IMR-90 (cell line): ENCODE results near the gene KRT82. TPM values are rescaled to one million over a fixed set of nuclear protein-coding genes. Genes with fewer than 3 reads are reported as not detected.

Experiments used
- ATAC-seq: fragments of 200-7000 bp; cut with Tn5 transposase; 2 replicates; pipeline ENCODE4 v1.9.1; 2020; ENCODE audit warnings: low read depth, mild to moderate bottlenecking, moderate library complexity
- BruUV-seq: library from RNA; stranded (reverse); fragments of 400-500 nt; replicated peaks from 2 replicates; lab custom pipeline; 2021; lab: Mats Ljungman, UMichigan
- CTCF ChIA-PET: fragments of 300-600 bp; formaldehyde crosslinking; extraction: SDS; loops from one replicate; lab custom pipeline; 2021; ENCODE audit warnings: antibody characterized with exemption; lab: Yijun Ruan, JAX
- POLR2A ChIA-PET: fragments of 300-600 bp; sonication (Branson Sonifier 250); formaldehyde crosslinking; loops from one replicate; lab custom pipeline; 2022; ENCODE audit warnings: antibody characterized with exemption; ENCODE audit not compliant: unreplicated experiment; lab: Charles Lee
- DNase-seq: peaks from one replicate; pipeline ENCODE4 v3.0.0; 2013
- H2AFZ ChIP-seq: replicated peaks from 2 replicates; pipeline ENCODE3; 2013; ENCODE audit warnings: low read length, mild to moderate bottlenecking; ENCODE audit not compliant: poor library complexity
- H2AK5ac ChIP-seq: 2 replicates; pipeline ENCODE4 v1.6.1; 2013; ENCODE audit warnings: low read depth, low read length, inconsistent platforms
- H2AK9ac ChIP-seq: replicated peaks from 2 replicates; pipeline ENCODE3; 2013; ENCODE audit warnings: mild to moderate bottlenecking, low read depth, low read length, moderate library complexity; ENCODE audit not compliant: poor library complexity
- H2BK120ac ChIP-seq: 2 replicates; pipeline ENCODE4 v1.6.1; 2013; ENCODE audit warnings: low read depth, low read length, inconsistent platforms
- H2BK15ac ChIP-seq: 3 replicates; pipeline ENCODE4 v1.6.1; 2013; ENCODE audit warnings: low read depth, low read length, inconsistent platforms
- H2BK20ac ChIP-seq: 2 replicates; pipeline ENCODE4 v1.6.1; 2013; ENCODE audit warnings: low read depth, mild to moderate bottlenecking, inconsistent platforms, low read length, moderate library complexity
- H2BK5ac ChIP-seq: 2 replicates; pipeline ENCODE4 v1.6.1; 2013; ENCODE audit warnings: mild to moderate bottlenecking, low read depth, low read length, inconsistent platforms; ENCODE audit not compliant: poor library complexity, severe bottlenecking
- H3K14ac ChIP-seq: replicated peaks from 2 replicates; pipeline ENCODE4 v1.6.1; 2013; ENCODE audit warnings: low read depth, low read length, inconsistent platforms
- H3K18ac ChIP-seq: 2 replicates; pipeline ENCODE4 v1.6.1; 2013; ENCODE audit warnings: low read depth, low read length, control low read depth
- H3K23ac ChIP-seq: 2 replicates; pipeline ENCODE4 v1.6.1; 2013; ENCODE audit warnings: low read depth, low read length, inconsistent platforms
- H3K27ac ChIP-seq: 2 replicates; pipeline ENCODE4 v1.5.1; 2013; ENCODE audit warnings: mild to moderate bottlenecking, control low read depth, low read length; ENCODE audit not compliant: insufficient read depth
- H3K27me3 ChIP-seq: 2 replicates; pipeline ENCODE4 v1.6.1; 2013; ENCODE audit warnings: low read length; ENCODE audit not compliant: control insufficient read depth, insufficient read depth
- H3K36me3 ChIP-seq: 2 replicates; pipeline ENCODE4 v1.6.1; 2013; ENCODE audit warnings: low read length, mixed read lengths; ENCODE audit not compliant: control insufficient read depth, insufficient read depth
- H3K4ac ChIP-seq: 2 replicates; pipeline ENCODE4 v1.6.1; 2013; ENCODE audit warnings: low read depth, low read length, inconsistent platforms
- H3K4me1 ChIP-seq: 2 replicates; pipeline ENCODE4 v1.6.1; 2013; ENCODE audit warnings: low read length, mixed read lengths; ENCODE audit not compliant: control insufficient read depth, insufficient read depth
- H3K4me2 ChIP-seq: 2 replicates; pipeline ENCODE4 v1.6.1; 2013; ENCODE audit warnings: low read depth, mild to moderate bottlenecking, control low read depth, low read length, moderate library complexity
- H3K4me3 ChIP-seq: 2 replicates; pipeline ENCODE4 v1.5.1; 2013; ENCODE audit warnings: low read depth, mild to moderate bottlenecking, control low read depth, low read length, moderate library complexity; ENCODE audit not compliant: insufficient read depth
- H3K56ac ChIP-seq: 2 replicates; pipeline ENCODE4 v1.6.1; 2013; ENCODE audit warnings: low read length, inconsistent platforms; ENCODE audit not compliant: insufficient read depth; ENCODE audit errors: extremely low read depth
- H3K79me1 ChIP-seq, 2 experiments: 2 replicates each; pipeline ENCODE4 v1.6.1; 2013; ENCODE audit warnings: low read length in 2 of 2, inconsistent platforms in 1 of 2, low read depth in 1 of 2
- H3K9ac ChIP-seq: 2 replicates; pipeline ENCODE4 v1.6.1; 2013; ENCODE audit warnings: low read depth, low read length, control low read depth
- H3K9me1 ChIP-seq: 2 replicates; pipeline ENCODE4 v1.6.1; 2013; ENCODE audit warnings: low read length, inconsistent platforms; ENCODE audit not compliant: insufficient read depth
- H3K9me3 ChIP-seq: 2 replicates; pipeline ENCODE4 v1.6.1; 2013; ENCODE audit warnings: low read length; ENCODE audit not compliant: control insufficient read depth, insufficient read depth
- H4K20me1 ChIP-seq: 2 replicates; pipeline ENCODE4 v1.6.1; 2013; ENCODE audit warnings: low read length, inconsistent platforms; ENCODE audit not compliant: insufficient read depth
- H4K5ac ChIP-seq: 2 replicates; pipeline ENCODE4 v1.6.1; 2013; ENCODE audit warnings: mild to moderate bottlenecking, low read depth, low read length, control low read depth
- H4K8ac ChIP-seq, 2 experiments: 2 replicates each; pipeline ENCODE4 v1.6.1; 2013; ENCODE audit warnings: low read depth in 2 of 2, low read length in 2 of 2, control low read depth in 1 of 2, inconsistent platforms in 1 of 2
- H4K91ac ChIP-seq: 2 replicates; pipeline ENCODE4 v1.6.1; 2013; ENCODE audit warnings: low read depth, low read length, inconsistent platforms; ENCODE audit not compliant: insufficient read depth
- CEBPB ChIP-seq: IDR thresholded peaks from 2 replicates; pipeline ENCODE4 v1.6.1; 2012; ENCODE audit warnings: low read depth, low read length, improper control_type of control experiment
- FOS ChIP-seq: fragments of 150-350 bp; IDR thresholded peaks from 2 replicates; pipeline ENCODE4 v1.6.1; 2016; ENCODE audit warnings: low read depth, low read length
- USF2 ChIP-seq: fragments of 150-350 bp; IDR thresholded peaks from 2 replicates; pipeline ENCODE4 v1.6.1; 2017; ENCODE audit warnings: mild to moderate bottlenecking, antibody characterized with exemption, low read length, low read depth
- WGBS, 2 experiments: methylation state at CpG; one replicate each; pipeline versions ENCODE4 v1.1.5 to v1.1.7; 2013; ENCODE audit warnings: missing lambda C conversion rate in 2 of 2; ENCODE audit not compliant: insufficient read length in 1 of 2; ENCODE audit errors: extremely low coverage in 2 of 2; 5-methylcytosine and 5-hydroxymethylcytosine counted together
- dilution Hi-C: fragments of 300-500 bp; cut with HindIII; formaldehyde crosslinking; loops from one replicate; pipeline ENCODE4 v1.14.3; 2018; ENCODE audit warnings: low sequenced_read_pairs; ENCODE audit not compliant: unreplicated experiment
- in situ Hi-C: fragments of 300-500 bp; cut with MboI; formaldehyde crosslinking; loops from 3 replicates; pipeline ENCODE4 v1.14.3; 2019; ENCODE audit warnings: low sequenced_read_pairs, inconsistent platforms, mixed read lengths
- intact Hi-C: fragments of 100-400 bp; cut with micrococcal nuclease; formaldehyde crosslinking; loops from 2 replicates; pipeline ENCODE4 v1.10.0; 2022
- polyA plus RNA-seq, 3 experiments: library from polyadenylated mRNA; depleted of rRNA; stranded (reverse); fragments of >200 nt; gene quantifications; 2 replicates each; pipeline ENCODE4 v1.2.3, GENCODE V29; 2012; ENCODE audit warnings: low replicate concordance in 1 of 3
- total RNA-seq: library from RNA; depleted of rRNA; stranded (reverse); fragments of >200 nt; gene quantifications from 2 replicates; pipeline ENCODE4 v1.2.3, GENCODE V29; 2012

The KRT82 gene
- total and polyA plus RNA-seq, 2 of the 4 experiments (the other 2 are of a cell fraction): not detected

- ChIA-PET POLR2A (no interaction called here), CTCF (interaction anchor here (4.1 kb wide), 1 partner anchor 510 kb away, joined by 41 read pairs; no protein-coding TSS in a partner anchor)
- Histone ChIP-seq H4K8ac (no peak overlapping the region), H4K20me1 (no peaks in the 10 kb centered on the region), H2BK5ac (no peak overlapping the region), H3K4ac (no peak overlapping the region), H4K91ac (no peak overlapping the region), H3K9me1 (peaks cover 3% of the 10 kb centered on the region; the same call in 1 of the 2 replicates), H3K23ac (no peak overlapping the region), H3K14ac (no peak overlapping the region), H2BK20ac (no peak overlapping the region), H2AFZ (peak overlapping the region; percentile 38), H3K4me1 (no peaks in the 10 kb centered on the region), H3K79me1 (no peaks in the 10 kb centered on the region), H3K9ac (no peak overlapping the region), H3K27ac (no peak overlapping the region), H3K4me3 (no peak overlapping the region), H3K56ac (no peak overlapping the region), H3K18ac (no peak overlapping the region), H4K5ac (no peak overlapping the region), H2AK9ac (no peak overlapping the region), H2BK15ac (no peak overlapping the region), H2AK5ac (no peak overlapping the region), H3K36me3 (no peaks in the 10 kb centered on the region), H2BK120ac (no peak overlapping the region), H3K9me3 (no peaks in the 10 kb centered on the region), H3K4me2 (no peak overlapping the region), H3K27me3 (peaks cover 40% of the 10 kb centered on the region)
- TF ChIP-seq CEBPB (no peak), FOS (no peak), USF2 (peak; percentile 61; the same call in 1 of the 2 replicates)
- in situ Hi-C loops (loop anchor here (5.0 to 10.0 kb wide), 2 partner anchors 506 to 614 kb away; no protein-coding TSS in a partner anchor), dilution Hi-C loops (no loop called here), intact Hi-C loops (loop anchor here (5.0 kb wide), 1 partner anchor 611 kb away; no protein-coding TSS in a partner anchor)
- peak; percentile 46 for DNase-seq
- ATAC-seq: peak; percentile 74
- BruUV-seq: no TSS peak
- 15% methylated on average over 2 of the region's 12 CpGs; no CpG with 5 or more reads in 1 of the 2 experiments for WGBS, 2 experiments
Observed at GRCh38 chr12:52370926-52371608, 35.1 kb downstream of the KRT82 start.
